ENCODE measurements around the gene ZNF148. TPM values are rescaled to one million over a fixed set of nuclear protein-coding genes. Genes with fewer than 3 reads are reported as not detected.

The ZNF148 gene
- total RNA-seq, 1 donor from 2014 or later: 38.3 TPM

DNA sequence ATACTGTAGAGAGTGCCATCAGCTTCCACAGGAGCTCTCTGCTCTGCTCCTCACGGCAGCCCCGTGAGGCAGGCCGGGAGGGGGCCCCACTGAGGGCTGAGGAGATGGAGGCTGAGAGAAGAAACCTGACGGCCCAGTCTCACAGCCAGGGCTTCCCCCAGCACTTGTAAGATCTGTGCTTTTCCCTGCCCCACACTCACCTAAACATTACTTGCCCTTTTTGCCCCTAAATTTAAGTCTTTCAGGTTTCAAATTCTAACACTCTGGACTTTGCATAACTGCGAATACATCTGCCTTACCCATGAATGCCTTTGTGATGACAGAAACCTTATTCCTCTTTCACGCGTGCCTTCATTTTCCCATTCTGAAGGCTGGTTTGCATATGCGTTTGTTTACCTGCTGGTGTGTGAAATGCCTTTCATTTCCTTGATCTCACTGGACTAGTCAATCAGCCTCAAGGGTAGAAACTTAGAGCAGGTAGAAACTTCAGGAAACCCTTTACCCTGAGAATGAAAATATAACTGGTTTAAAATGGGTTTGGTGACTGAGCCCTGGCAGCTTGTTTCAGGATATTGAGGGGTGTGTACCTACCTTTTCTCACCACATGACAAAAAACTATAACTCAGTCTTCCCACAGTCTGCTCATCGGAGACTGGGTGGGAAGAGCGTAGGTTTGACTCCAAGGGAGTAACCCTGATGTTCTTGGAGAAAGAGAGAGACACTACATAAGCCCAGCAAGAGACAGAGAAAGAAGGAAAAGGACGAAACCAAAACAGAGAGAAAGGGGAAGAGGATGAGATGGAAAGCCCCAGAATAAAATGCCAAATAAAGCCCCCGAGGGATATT is 182.7 kb downstream of the ZNF148 start:
- H3K4me3 Mint-ChIP-seq: no peak overlapping the region
- no peak for DNase-seq (ENCODE audit: low read depth, low spot score)
- H3K9me3 Mint-ChIP-seq: no peaks in the 10 kb centered on the region
- TF ChIP-seq, protein P1, sequence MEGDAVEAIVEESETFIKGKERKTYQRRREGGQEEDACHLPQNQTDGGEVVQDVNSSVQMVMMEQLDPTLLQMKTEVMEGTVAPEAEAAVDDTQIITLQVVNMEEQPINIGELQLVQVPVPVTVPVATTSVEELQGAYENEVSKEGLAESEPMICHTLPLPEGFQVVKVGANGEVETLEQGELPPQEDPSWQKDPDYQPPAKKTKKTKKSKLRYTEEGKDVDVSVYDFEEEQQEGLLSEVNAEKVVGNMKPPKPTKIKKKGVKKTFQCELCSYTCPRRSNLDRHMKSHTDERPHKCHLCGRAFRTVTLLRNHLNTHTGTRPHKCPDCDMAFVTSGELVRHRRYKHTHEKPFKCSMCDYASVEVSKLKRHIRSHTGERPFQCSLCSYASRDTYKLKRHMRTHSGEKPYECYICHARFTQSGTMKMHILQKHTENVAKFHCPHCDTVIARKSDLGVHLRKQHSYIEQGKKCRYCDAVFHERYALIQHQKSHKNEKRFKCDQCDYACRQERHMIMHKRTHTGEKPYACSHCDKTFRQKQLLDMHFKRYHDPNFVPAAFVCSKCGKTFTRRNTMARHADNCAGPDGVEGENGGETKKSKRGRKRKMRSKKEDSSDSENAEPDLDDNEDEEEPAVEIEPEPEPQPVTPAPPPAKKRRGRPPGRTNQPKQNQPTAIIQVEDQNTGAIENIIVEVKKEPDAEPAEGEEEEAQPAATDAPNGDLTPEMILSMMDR (conservative IDR thresholded peaks at IDR 0.05): no peak
- H3K27me3 Mint-ChIP-seq (ENCODE audit: low read depth): no peaks in the 10 kb centered on the region
- no peaks in the 10 kb centered on the region for H3K36me3 Mint-ChIP-seq (ENCODE audit: low read depth)
- H3K4me1 Mint-ChIP-seq: peaks cover 7% of the 10 kb centered on the region
- H3K27ac Mint-ChIP-seq (ENCODE audit: unreplicated experiment): no peak overlapping the region

DNA sequence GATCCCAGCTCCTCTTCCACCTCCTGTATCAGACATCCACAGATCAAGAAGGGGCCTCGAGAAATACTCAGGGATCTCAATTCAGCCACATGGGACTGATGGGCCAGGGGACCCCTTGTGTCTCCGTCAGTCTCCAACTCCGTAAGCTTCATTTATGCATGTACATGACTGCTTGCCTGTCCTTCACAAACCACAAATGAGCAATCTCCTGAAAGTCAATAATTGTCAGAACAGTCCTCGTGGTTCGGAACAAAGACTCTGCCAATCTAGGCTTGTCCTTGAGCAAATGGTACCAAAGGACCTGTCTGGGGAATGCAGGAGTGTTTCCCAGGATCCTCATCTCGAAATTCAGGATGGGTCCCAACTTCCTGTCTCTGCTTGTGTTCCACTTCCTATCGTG is 183.4 kb downstream of the ZNF148 start:
- Mint-ChIP-seq H3K4me1 (peaks cover 12% of the 10 kb centered on the region), H3K9me3 (no peaks in the 10 kb centered on the region), H3K36me3 (ENCODE audit: low read depth) (no peaks in the 10 kb centered on the region), H3K4me3 (no peak overlapping the region), H3K27ac (ENCODE audit: unreplicated experiment) (no peak overlapping the region), H3K27me3 (ENCODE audit: low read depth) (no peaks in the 10 kb centered on the region)
- DNase-seq (ENCODE audit: low read depth, low spot score): no peak
- TF ChIP-seq, protein P1 (conservative IDR thresholded peaks at IDR 0.05): no peak

DNA sequence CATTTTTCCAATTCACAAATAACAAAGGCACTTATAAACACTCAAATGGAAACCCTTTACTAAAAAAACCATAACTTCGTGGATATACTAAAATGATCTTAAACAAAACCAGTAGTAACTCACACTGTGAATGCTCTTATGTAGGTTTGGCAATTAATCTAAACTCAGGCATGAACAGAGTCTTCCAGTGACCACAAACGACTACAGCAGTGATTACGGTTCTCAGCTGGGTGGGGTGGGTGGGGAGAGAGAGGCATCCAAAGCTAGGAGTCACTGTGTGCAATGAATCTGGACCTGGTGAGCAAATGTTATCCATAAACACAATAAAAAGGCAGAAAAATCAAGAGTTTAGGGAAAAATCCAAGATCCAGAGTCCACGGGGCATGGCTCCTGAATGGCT is 183.9 kb downstream of the ZNF148 start:
- H3K36me3 Mint-ChIP-seq (ENCODE audit: low read depth): no peaks in the 10 kb centered on the region
- no peak overlapping the region for H3K27ac Mint-ChIP-seq (ENCODE audit: unreplicated experiment)
- H3K9me3 Mint-ChIP-seq: no peaks in the 10 kb centered on the region
- H3K4me3 Mint-ChIP-seq: no peak overlapping the region
- TF ChIP-seq, protein P1 (conservative IDR thresholded peaks at IDR 0.05): no peak
- H3K4me1 Mint-ChIP-seq: peaks cover 16% of the 10 kb centered on the region
- no peaks in the 10 kb centered on the region for H3K27me3 Mint-ChIP-seq (ENCODE audit: low read depth)
- DNase-seq (ENCODE audit: low read depth, low spot score): no peak

DNA sequence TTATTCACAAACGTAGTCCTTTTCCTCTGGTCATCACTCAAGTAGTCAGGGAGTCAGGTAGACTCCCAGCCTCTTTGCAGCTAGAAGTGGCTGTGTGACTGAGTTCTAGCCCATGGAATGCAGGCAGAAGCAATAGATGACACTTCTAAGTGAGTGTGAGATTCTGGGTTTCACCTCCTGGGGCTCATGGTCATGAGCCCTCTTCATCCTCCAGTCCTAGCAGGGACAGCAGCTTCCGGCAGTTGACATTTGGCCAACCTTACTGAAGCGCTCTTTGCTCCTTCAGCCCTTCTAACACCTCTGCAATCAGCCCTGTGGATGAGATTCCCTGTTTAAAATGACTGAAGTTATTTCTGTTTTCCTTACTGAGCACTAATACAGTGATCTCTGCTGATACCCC is 184.3 kb downstream of the ZNF148 start:
- DNase-seq (ENCODE audit: low read depth, low spot score): no peak
- no peak overlapping the region for H3K4me3 Mint-ChIP-seq
- no peaks in the 10 kb centered on the region for H3K9me3 Mint-ChIP-seq
- no peaks in the 10 kb centered on the region for H3K36me3 Mint-ChIP-seq (ENCODE audit: low read depth)
- TF ChIP-seq, protein P1 (conservative IDR thresholded peaks at IDR 0.05): no peak
- H3K4me1 Mint-ChIP-seq: peaks cover 21% of the 10 kb centered on the region
- H3K27ac Mint-ChIP-seq (ENCODE audit: unreplicated experiment): no peak overlapping the region
- no peaks in the 10 kb centered on the region for H3K27me3 Mint-ChIP-seq (ENCODE audit: low read depth)

DNA sequence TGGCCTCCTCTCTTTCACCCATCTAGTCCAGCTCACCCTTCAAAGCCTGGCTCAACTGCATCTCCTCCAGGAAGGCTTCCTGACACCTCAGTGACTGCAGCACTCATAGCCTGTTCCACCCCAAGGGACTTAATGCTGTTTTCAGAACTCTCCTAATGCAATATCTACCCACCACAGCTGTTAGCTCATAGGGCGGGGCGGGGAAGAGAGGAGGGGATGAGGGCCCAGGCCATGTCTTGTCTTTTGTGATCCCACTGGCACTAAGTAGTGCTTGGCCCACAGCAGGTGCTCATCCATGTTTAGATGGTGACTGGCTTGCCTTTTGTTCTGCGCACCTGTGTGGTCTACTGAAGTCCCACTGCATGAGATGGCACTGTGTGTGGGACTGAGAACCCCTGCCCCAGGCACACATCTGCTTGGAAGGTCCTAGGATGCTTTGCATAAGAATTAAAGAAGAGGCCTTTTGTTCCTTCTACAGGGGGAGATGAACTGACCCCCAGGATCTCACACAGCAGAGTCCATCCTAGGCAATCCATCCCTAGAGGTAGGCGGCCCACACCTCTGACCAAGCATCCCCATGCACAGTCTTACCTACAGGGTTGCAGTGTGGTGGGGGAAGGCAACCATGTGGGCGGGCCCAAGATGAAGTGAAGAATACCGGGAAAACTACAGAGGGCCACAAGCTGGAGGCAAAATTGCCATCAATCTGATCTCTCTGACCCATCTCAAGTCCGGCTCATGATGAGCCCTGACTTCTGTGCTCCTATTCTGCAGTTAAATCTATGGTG is 185.6 kb downstream of the ZNF148 start:
- Mint-ChIP-seq H3K4me3 (no peak overlapping the region), H3K9me3 (no peaks in the 10 kb centered on the region), H3K4me1 (peaks cover 20% of the 10 kb centered on the region), H3K27me3 (ENCODE audit: low read depth) (no peaks in the 10 kb centered on the region), H3K36me3 (ENCODE audit: low read depth) (no peaks in the 10 kb centered on the region), H3K27ac (ENCODE audit: unreplicated experiment) (no peak overlapping the region)
- DNase-seq (ENCODE audit: low read depth, low spot score): no peak
- TF ChIP-seq, protein P1 (conservative IDR thresholded peaks at IDR 0.05): no peak

Measured in neural crest cell (in vitro differentiated cells).